HepG2 (cell line): Measurements from ENCODE around the gene IER5L. TPM values are rescaled to one million over a fixed set of nuclear protein-coding genes. Genes with fewer than 3 reads are reported as not detected.

Source experiments
- CENPX ChIP-seq: sonication (generic); formaldehyde crosslinking; IDR thresholded peaks from 2 replicates; pipeline ENCODE4 v1.9.0; 2021; ENCODE audit warnings: mild to moderate bottlenecking, missing genetic modification reagents, moderate library complexity
- GATAD2A ChIP-seq: IDR thresholded peaks from 2 replicates; pipeline ENCODE4 v1.6.1; 2016
- PAX8 ChIP-seq: sonication (generic); formaldehyde crosslinking; IDR thresholded peaks from 2 replicates; pipeline ENCODE4 v1.8.0; 2022; ENCODE audit warnings: mild to moderate bottlenecking, missing genetic modification reagents, borderline replicate concordance
- SP1 ChIP-seq, 2 experiments: fragments of 450-650 bp in 1 of 2; sonication (generic) in 1 of 2; formaldehyde crosslinking in 1 of 2; IDR thresholded peaks; 2 replicates each; pipeline versions ENCODE4 v1.4.0 to v1.6.1; 2016 to 2020; ENCODE audit warnings: missing genetic modification reagents in 1 of 2
- SP4 ChIP-seq: sonication (generic); formaldehyde crosslinking; IDR thresholded peaks from 2 replicates; pipeline ENCODE4 v1.8.1; 2023; ENCODE audit warnings: mild to moderate bottlenecking, missing genetic modification reagents
- TAF1 ChIP-seq: sonication (generic); formaldehyde crosslinking; IDR thresholded peaks from 2 replicates; pipeline ENCODE4 v1.4.0; 2020; ENCODE audit warnings: missing genetic modification reagents
- YY1 ChIP-seq: IDR thresholded peaks from 2 replicates; pipeline ENCODE4 v1.6.1; 2011; ENCODE audit warnings: low read length, low read depth, moderate library complexity, mild to moderate bottlenecking; ENCODE audit not compliant: insufficient read depth, insufficient replicate concordance
- ZKSCAN1 ChIP-seq: fragments of 150-350 bp; IDR thresholded peaks from 2 replicates; pipeline ENCODE4 v1.6.1; 2014; ENCODE audit warnings: low read length
- ZNF180 ChIP-seq: sonication (generic); formaldehyde crosslinking; IDR thresholded peaks from 2 replicates; pipeline ENCODE4 v1.4.0; 2020; ENCODE audit warnings: low read depth, missing genetic modification reagents, borderline replicate concordance
- ZNF564 ChIP-seq: sonication (generic); formaldehyde crosslinking; IDR thresholded peaks from 2 replicates; pipeline ENCODE4 v1.8.1; 2023; ENCODE audit warnings: mild to moderate bottlenecking, missing genetic modification reagents
- ZNF792 ChIP-seq: IDR thresholded peaks from 2 replicates; pipeline ENCODE4 v1.6.1; 2016
- polyA plus RNA-seq, 8 experiments: library from polyadenylated mRNA; depleted of rRNA in 3 of 8; stranded (reverse) in 7 of 8; unstranded in 1 of 8; fragments of >200 nt; fragmentation: Illumina TruSeq in 4 of 8; extraction: Trizol in 4 of 8; gene quantifications; 2 replicates each; pipeline versions ENCODE4 v1.2.1 to v1.2.3, GENCODE V29; 2011 to 2016; ENCODE audit warnings: low read depth in 4 of 8, missing spikeins in 1 of 8, mixed read lengths in 1 of 8; ENCODE audit not compliant: insufficient read depth in 1 of 8
- total RNA-seq, 5 experiments: library from RNA; depleted of rRNA; stranded (reverse); fragments of >200 nt; fragmentation: Illumina TruSeq; extraction: Trizol; gene quantifications; 2 replicates each; pipeline ENCODE4 v1.2.3, GENCODE V29; 2016; ENCODE audit warnings: low read depth in 1 of 5
- TF ChIP-seq, protein P1 (sequence below): sonication (generic); formaldehyde crosslinking; IDR thresholded peaks from 2 replicates; pipeline ENCODE4 v1.8.1; 2023; ENCODE audit warnings: mild to moderate bottlenecking, moderate library complexity, missing genetic modification reagents
- TF ChIP-seq, protein P2 (sequence below): sonication (generic); formaldehyde crosslinking; IDR thresholded peaks from 2 replicates; pipeline ENCODE4 v1.4.0; 2020; ENCODE audit warnings: missing genetic modification reagents
- TF ChIP-seq, protein P3 (sequence below): sonication (generic); formaldehyde crosslinking; IDR thresholded peaks from 2 replicates; pipeline ENCODE4 v1.8.1; 2023; ENCODE audit warnings: mild to moderate bottlenecking, inconsistent platforms, moderate library complexity, missing genetic modification reagents, borderline replicate concordance
- TF ChIP-seq, protein P4 (sequence below): sonication (generic); formaldehyde crosslinking; IDR thresholded peaks from 2 replicates; pipeline ENCODE4 v1.4.0; 2020; ENCODE audit warnings: missing genetic modification reagents
- TF ChIP-seq, protein P5 (sequence below): sonication (generic); formaldehyde crosslinking; IDR thresholded peaks from 2 replicates; pipeline ENCODE4 v1.5.1; 2020; ENCODE audit warnings: mild to moderate bottlenecking, missing genetic modification reagents, moderate library complexity
- TF ChIP-seq, protein P6 (sequence below): sonication (generic); formaldehyde crosslinking; IDR thresholded peaks from 2 replicates; pipeline ENCODE4 v1.5.0; 2020; ENCODE audit warnings: mild to moderate bottlenecking, missing genetic modification reagents, moderate library complexity

The IER5L gene
- total and polyA plus RNA-seq, 2 of the 13 experiments (the other 11 are each of a cell fraction or from before 2014, with no cell fraction given) = 1.8 to 3.3 TPM

DNA sequence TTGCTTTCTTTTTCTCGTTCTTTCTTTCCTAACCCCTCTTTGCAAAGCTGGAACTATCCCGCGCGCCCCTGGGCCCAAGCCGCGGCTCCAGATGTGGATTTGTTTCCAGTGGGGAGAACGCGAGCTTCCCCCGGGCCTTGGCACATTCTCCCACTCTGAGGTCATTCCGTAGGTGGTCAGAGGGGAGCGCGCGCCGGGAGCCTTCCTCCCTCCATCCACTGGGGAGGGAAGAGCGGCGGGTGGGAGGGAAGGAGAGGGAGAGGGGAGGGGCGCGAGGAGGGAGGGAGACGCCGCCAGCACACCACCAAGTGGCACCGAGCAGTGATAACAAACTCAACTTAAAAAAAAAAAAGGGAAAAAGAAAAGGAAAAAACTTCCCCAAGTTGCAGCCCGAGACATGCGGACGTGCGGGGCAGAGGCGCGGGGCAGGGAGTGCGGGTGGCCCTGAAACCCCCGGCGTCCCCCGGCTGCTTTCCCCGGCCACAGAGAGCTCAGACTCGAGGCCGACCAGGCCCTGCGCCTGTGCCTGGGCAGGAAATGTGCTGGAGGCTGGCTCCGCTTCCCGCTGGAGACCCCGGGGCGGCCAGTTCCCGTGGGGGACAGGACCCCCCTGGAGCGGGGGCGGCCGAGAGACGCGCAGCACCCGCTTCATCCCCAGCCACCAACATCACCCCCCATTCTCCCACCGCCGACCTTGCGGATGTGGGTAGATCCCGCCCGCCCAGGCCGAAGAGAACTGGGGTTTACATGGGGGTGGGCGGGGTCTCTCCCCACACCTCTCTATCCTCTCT lies 3.1 kb downstream of the IER5L start (continued):
- TF ChIP-seq, protein P1, sequence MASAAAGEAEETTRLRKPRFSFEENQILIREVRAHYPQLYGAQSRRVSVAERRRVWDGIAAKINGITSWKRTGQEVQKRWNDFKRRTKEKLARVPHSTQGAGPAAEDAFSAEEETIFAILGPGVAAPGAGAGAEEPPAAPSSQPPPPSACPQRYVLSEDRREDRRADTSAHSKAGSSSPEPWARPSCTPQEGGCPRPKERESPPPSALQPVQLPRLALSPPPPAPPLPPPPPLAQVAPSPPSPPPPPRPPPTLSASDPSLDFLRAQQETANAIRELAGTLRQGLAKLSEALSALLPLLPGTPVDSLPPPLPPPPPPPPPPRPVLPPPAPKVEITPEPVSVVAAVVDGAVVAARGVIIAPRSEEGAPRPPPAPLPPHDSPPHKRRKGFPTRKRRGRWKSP (CRISPR knock-in tag) = 0 out of 2 replicates have a peak, but pooled peaks have one; percentile 61
- TF ChIP-seq ZNF564 (CRISPR knock-in tag) (no peak), SP1 (IDR thresholded peaks at IDR 0.05) (no peak), SP1 (CRISPR knock-in tag; IDR thresholded peaks at IDR 0.05) (no peak), YY1 (peak; percentile 8), CENPX (no peak), TAF1 (CRISPR knock-in tag) (peak; percentile 41), PAX8 (CRISPR knock-in tag) (no peak), SP4 (CRISPR knock-in tag) (0 out of 2 replicates have a peak, but pooled peaks have one; percentile 2), GATAD2A (CRISPR knock-in tag) (0 out of 2 replicates have a peak, but pooled peaks have one; percentile 30), ZNF792 (CRISPR knock-in tag) (peak; percentile 31; the same call in 1 of the 2 replicates), ZNF180 (CRISPR knock-in tag) (no peak), ZKSCAN1 (no peak)
- TF ChIP-seq, protein P2, sequence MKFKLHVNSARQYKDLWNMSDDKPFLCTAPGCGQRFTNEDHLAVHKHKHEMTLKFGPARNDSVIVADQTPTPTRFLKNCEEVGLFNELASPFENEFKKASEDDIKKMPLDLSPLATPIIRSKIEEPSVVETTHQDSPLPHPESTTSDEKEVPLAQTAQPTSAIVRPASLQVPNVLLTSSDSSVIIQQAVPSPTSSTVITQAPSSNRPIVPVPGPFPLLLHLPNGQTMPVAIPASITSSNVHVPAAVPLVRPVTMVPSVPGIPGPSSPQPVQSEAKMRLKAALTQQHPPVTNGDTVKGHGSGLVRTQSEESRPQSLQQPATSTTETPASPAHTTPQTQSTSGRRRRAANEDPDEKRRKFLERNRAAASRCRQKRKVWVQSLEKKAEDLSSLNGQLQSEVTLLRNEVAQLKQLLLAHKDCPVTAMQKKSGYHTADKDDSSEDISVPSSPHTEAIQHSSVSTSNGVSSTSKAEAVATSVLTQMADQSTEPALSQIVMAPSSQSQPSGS (CRISPR knock-in tag) = 0 out of 2 replicates have a peak, but pooled peaks have one; percentile 7
- TF ChIP-seq, protein P3, sequence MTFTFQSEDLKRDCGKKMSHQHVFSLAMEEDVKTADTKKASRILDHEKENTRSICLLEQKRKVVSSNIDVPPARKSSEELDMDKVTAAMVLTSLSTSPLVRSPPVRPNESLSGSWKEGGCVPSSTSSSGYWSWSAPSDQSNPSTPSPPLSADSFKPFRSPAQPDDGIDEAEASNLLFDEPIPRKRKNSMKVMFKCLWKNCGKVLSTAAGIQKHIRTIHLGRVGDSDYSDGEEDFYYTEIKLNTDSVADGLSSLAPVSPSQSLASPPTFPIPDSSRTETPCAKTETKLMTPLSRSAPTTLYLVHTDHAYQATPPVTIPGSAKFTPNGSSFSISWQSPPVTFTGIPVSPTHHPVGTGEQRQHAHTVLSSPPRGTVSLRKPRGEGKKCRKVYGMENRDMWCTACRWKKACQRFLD (CRISPR knock-in tag) = 0 out of 2 replicates have a peak, but pooled peaks have one; percentile 0
- TF ChIP-seq, protein P4, sequence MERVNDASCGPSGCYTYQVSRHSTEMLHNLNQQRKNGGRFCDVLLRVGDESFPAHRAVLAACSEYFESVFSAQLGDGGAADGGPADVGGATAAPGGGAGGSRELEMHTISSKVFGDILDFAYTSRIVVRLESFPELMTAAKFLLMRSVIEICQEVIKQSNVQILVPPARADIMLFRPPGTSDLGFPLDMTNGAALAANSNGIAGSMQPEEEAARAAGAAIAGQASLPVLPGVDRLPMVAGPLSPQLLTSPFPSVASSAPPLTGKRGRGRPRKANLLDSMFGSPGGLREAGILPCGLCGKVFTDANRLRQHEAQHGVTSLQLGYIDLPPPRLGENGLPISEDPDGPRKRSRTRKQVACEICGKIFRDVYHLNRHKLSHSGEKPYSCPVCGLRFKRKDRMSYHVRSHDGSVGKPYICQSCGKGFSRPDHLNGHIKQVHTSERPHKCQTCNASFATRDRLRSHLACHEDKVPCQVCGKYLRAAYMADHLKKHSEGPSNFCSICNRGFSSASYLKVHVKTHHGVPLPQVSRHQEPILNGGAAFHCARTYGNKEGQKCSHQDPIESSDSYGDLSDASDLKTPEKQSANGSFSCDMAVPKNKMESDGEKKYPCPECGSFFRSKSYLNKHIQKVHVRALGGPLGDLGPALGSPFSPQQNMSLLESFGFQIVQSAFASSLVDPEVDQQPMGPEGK (CRISPR knock-in tag) = peak; percentile 67
- TF ChIP-seq, protein P5, sequence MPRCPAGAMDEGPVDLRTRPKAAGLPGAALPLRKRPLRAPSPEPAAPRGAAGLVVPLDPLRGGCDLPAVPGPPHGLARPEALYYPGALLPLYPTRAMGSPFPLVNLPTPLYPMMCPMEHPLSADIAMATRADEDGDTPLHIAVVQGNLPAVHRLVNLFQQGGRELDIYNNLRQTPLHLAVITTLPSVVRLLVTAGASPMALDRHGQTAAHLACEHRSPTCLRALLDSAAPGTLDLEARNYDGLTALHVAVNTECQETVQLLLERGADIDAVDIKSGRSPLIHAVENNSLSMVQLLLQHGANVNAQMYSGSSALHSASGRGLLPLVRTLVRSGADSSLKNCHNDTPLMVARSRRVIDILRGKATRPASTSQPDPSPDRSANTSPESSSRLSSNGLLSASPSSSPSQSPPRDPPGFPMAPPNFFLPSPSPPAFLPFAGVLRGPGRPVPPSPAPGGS = 0 out of 2 replicates have a peak, but pooled peaks have one; percentile 31
- TF ChIP-seq, protein P6, sequence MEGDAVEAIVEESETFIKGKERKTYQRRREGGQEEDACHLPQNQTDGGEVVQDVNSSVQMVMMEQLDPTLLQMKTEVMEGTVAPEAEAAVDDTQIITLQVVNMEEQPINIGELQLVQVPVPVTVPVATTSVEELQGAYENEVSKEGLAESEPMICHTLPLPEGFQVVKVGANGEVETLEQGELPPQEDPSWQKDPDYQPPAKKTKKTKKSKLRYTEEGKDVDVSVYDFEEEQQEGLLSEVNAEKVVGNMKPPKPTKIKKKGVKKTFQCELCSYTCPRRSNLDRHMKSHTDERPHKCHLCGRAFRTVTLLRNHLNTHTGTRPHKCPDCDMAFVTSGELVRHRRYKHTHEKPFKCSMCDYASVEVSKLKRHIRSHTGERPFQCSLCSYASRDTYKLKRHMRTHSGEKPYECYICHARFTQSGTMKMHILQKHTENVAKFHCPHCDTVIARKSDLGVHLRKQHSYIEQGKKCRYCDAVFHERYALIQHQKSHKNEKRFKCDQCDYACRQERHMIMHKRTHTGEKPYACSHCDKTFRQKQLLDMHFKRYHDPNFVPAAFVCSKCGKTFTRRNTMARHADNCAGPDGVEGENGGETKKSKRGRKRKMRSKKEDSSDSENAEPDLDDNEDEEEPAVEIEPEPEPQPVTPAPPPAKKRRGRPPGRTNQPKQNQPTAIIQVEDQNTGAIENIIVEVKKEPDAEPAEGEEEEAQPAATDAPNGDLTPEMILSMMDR (CRISPR knock-in tag) = peak; percentile 21; the same call in 1 of the 2 replicates
